Right lobe of liver (tissue), 4 donors: ENCODE measurements around the gene ADARB2.

Experiments used
- POLR2A ChIP-seq: fragments of 450-650 bp; IDR thresholded peaks from one replicate; pipeline ENCODE4 v1.6.1; 2017; ENCODE audit warnings: antibody characterized with exemption, mild to moderate bottlenecking
- TF ChIP-seq, protein P1 (sequence below), 4 donors: fragments of 200-600 bp in 3 of 4; fragments of 450-650 bp in 1 of 4; IDR thresholded peaks; one replicate each; pipeline versions ENCODE4 v1.5.1 to v1.8.0; 2016 to 2022; ENCODE audit warnings: antibody characterized with exemption in 4 of 4, mild to moderate bottlenecking in 2 of 4
- donor health status: DM: no; HTN: no; CAD: no.
- donor health status: DM: no; HTN: no; CAD: no.
- donor health status: DM: no; HTN: yes; CAD: no.

DNA sequence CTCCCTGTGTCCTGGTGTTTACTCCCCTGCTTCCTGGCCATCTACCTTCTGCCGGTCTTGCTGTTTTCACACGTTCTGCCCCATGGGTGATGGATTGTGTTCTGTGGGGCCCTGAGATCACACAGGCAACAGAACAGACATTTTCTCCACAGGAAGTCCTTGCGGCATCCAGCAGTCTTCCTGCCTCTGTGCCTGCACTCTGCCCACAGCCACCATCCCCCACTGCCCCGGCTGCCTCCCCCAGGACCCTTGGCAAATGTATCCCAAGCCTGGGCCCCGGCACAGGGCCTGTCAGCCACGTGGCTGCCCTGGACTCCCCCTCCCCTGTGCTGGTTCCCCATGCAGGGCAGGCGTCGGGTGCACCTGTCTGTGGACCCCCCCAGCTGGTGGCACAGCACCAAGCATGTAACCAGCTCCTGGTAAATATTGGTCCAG, 497.0 kb downstream of the ADARB2 start:
- TF ChIP-seq, protein P1, sequence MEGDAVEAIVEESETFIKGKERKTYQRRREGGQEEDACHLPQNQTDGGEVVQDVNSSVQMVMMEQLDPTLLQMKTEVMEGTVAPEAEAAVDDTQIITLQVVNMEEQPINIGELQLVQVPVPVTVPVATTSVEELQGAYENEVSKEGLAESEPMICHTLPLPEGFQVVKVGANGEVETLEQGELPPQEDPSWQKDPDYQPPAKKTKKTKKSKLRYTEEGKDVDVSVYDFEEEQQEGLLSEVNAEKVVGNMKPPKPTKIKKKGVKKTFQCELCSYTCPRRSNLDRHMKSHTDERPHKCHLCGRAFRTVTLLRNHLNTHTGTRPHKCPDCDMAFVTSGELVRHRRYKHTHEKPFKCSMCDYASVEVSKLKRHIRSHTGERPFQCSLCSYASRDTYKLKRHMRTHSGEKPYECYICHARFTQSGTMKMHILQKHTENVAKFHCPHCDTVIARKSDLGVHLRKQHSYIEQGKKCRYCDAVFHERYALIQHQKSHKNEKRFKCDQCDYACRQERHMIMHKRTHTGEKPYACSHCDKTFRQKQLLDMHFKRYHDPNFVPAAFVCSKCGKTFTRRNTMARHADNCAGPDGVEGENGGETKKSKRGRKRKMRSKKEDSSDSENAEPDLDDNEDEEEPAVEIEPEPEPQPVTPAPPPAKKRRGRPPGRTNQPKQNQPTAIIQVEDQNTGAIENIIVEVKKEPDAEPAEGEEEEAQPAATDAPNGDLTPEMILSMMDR (IDR thresholded peaks at IDR 0.05), result no peak
- TF ChIP-seq POLR2A, result no peak
